Measurements from ENCODE around the gene LRRC51. TPM values are rescaled to one million over a fixed set of nuclear protein-coding genes. Genes with fewer than 3 reads are reported as not detected.

The LRRC51 gene
- 1 to 10 TPM; 7.0 to 7.7 TPM for total RNA-seq

GRCh38 chr11:72080326-72081183 is at the start of gene LRRC51, which contains the start of gene NUMA1:
LRRC51 (plus strand) TSS chr11:72080850; CDS start chr11:72089084, 8,234 bp downstream.
NUMA1 (minus strand) TSS chr11:72080542; CDS start chr11:72035943, 44,599 bp downstream.
- Mint-ChIP-seq H3K36me3 (ENCODE audit: low read depth) (peaks cover 19% of the 10 kb centered on the region), H3K4me1 (ENCODE audit: low read depth) (peaks cover 34% of the 10 kb centered on the region), H3K27ac (peak within 1 kb of the TSS; percentile 99), H3K27me3 (no peaks in the 10 kb centered on the region), H3K4me3 (peak within 1 kb of the TSS; percentile 99), H3K9me3 (no peaks in the 10 kb centered on the region)
- POLR2A ChIA-PET: interaction anchor here (0.8 to 3.4 kb wide), 6 partner anchors 10 to 71 kb away, joined by 3 to 15 read pairs (median 4); no protein-coding TSS in a partner anchor
- CTCF ChIA-PET: interaction anchor here (1.0 to 2.4 kb wide), 4 partner anchors 10 to 55 kb away, joined by 6 to 26 read pairs (median 15); no protein-coding TSS in a partner anchor
- ATAC-seq (peak; percentile 93), DNase-seq (peak; percentile 100)
- intact Hi-C loops (cut with micrococcal nuclease): loop anchor here (1.0 to 5.0 kb wide), 2 partner anchors 32 to 38 kb away; partner anchors contain the start of gene ANAPC15
- TF ChIP-seq CTCF (IDR thresholded peaks at IDR 0.05): no peak

DNA sequence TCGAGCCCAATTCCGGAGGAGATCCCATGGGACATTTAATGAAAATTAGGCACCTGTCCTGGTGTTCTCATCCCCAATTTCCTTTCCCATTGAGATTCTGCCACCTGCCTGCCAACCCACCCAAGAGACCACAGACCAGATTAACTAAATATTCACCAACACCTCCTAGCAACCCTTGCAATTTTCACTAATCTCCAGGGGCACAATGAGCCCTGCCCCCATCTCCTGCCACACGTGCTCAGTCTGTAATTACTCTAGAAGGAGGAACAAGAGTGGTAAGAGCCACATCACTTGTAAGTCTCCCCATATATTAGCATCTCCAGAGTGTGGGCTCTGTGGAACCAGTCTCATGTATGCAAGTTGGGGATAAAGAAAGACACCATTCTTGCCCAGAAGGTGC is 44.0 kb upstream of the LRRC51 start:
- peak overlapping the region; percentile 73 for H3K27ac Mint-ChIP-seq
- H3K27me3 Mint-ChIP-seq: no peaks in the 10 kb centered on the region
- POLR2A ChIA-PET: interaction anchor here (1.1 kb wide), 1 partner anchor 17 kb away, joined by 3 read pairs; no protein-coding TSS in a partner anchor
- CTCF ChIA-PET: no interaction called here
- DNase-seq (no peak), ATAC-seq (no peak)
- TF ChIP-seq CTCF (IDR thresholded peaks at IDR 0.05): no peak
- intact Hi-C loops (cut with micrococcal nuclease): no loop called here
- H3K36me3 Mint-ChIP-seq (ENCODE audit: low read depth): peaks cover 25% of the 10 kb centered on the region
- H3K4me1 Mint-ChIP-seq (ENCODE audit: low read depth): peaks cover 29% of the 10 kb centered on the region
- no peak overlapping the region for H3K4me3 Mint-ChIP-seq
- no peaks in the 10 kb centered on the region for H3K9me3 Mint-ChIP-seq

GRCh38 chr11:72037554-72038311 is 42.9 kb upstream of the LRRC51 start:
- Mint-ChIP-seq H3K9me3 (no peaks in the 10 kb centered on the region), H3K27ac (no peak overlapping the region), H3K4me3 (no peak overlapping the region), H3K4me1 (ENCODE audit: low read depth) (peaks cover 35% of the 10 kb centered on the region), H3K27me3 (no peaks in the 10 kb centered on the region), H3K36me3 (ENCODE audit: low read depth) (peaks cover 29% of the 10 kb centered on the region)
- TF ChIP-seq CTCF (IDR thresholded peaks at IDR 0.05): no peak
- ChIA-PET CTCF (interaction anchor here (2.3 to 4.4 kb wide), 3 partner anchors 10 to 53 kb away, joined by 6 to 54 read pairs (median 22); no protein-coding TSS in a partner anchor), POLR2A (interaction anchor here (0.9 to 4.0 kb wide), 3 partner anchors 8 to 106 kb away, joined by 3 to 33 read pairs (median 3); no protein-coding TSS in a partner anchor)
- no peak for ATAC-seq
- intact Hi-C loops (cut with micrococcal nuclease): no loop called here
- peak; percentile 10 for DNase-seq

DNA sequence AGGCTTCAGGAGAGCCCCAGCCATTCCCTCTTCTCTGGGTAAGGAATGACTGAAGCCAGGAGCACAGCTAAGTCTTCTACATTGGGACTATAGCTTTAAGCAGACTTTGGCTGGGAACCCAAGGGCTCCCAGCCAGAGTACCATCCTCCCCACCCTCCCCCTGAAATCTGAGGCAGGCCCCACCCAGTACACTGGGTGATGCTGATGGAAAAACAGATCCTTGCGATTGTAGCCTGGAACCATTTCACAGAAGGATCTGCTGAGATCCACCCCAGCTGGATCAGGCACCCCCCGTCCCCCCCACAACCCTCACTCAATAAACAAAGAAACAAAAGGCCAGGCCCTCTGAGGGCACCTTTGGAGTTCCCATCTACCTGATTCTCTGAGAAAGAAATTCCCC is 42.2 kb upstream of the LRRC51 start:
- ChIA-PET POLR2A (interaction anchor here (1.2 to 4.0 kb wide), 5 partner anchors 9 to 43 kb away, joined by 3 to 33 read pairs (median 11); partner anchors contain the start of genes LRRC51 and NUMA1), CTCF (interaction anchor here (1.1 to 4.4 kb wide), 9 partner anchors 8 to 59 kb away, joined by 3 to 54 read pairs (median 5); no protein-coding TSS in a partner anchor)
- Mint-ChIP-seq H3K9me3 (no peaks in the 10 kb centered on the region), H3K4me1 (ENCODE audit: low read depth) (peaks cover 35% of the 10 kb centered on the region), H3K27ac (no peak overlapping the region), H3K27me3 (no peaks in the 10 kb centered on the region), H3K36me3 (ENCODE audit: low read depth) (peaks cover 29% of the 10 kb centered on the region), H3K4me3 (no peak overlapping the region)
- no peak for TF ChIP-seq CTCF (IDR thresholded peaks at IDR 0.05)
- DNase-seq (no peak), ATAC-seq (no peak)
- intact Hi-C loops (cut with micrococcal nuclease): no loop called here
